ES-I3 (cell line): Measurements from ENCODE around the gene RTN4RL2.
"Not testable (repeated sequence)": the region's sequence is repeated elsewhere in the genome, so short reads cannot be mapped to it uniquely, and the experiment has no call there.

ENCODE experiments used
- H3K36me3 ChIP-seq: 2 replicates; pipeline ENCODE4 v1.6.1; 2013; ENCODE audit warnings: mild to moderate bottlenecking, low read length, control low read depth, moderate library complexity; ENCODE audit not compliant: insufficient read depth
- H3K4me1 ChIP-seq: 2 replicates; pipeline ENCODE4 v1.6.1; 2013; ENCODE audit warnings: mild to moderate bottlenecking, control low read depth, low read length; ENCODE audit not compliant: insufficient read depth
- H3K9ac ChIP-seq: 2 replicates; pipeline ENCODE4 v1.6.1; 2013; ENCODE audit warnings: low read depth, mild to moderate bottlenecking, low read length, moderate library complexity
- H3K9me3 ChIP-seq: 2 replicates; pipeline ENCODE4 v1.6.1; 2013; ENCODE audit warnings: mild to moderate bottlenecking, low read length, moderate library complexity; ENCODE audit not compliant: control insufficient read depth, insufficient read depth

The RTN4RL2 gene

GRCh38 chr11:57444362-57445121 lies 15.8 kb upstream of the RTN4RL2 start:
- Histone ChIP-seq H3K36me3 (no peaks in the 10 kb centered on the region), H3K4me1 (no peaks in the 10 kb centered on the region), H3K9ac (no peak overlapping the region), H3K9me3 (no peaks in the 10 kb centered on the region)

GRCh38 chr11:57445122-57445394 lies 15.3 kb upstream of the RTN4RL2 start:
- H3K9ac ChIP-seq, H3K36me3 ChIP-seq, H3K4me1 ChIP-seq, H3K9me3 ChIP-seq: not testable (repeated sequence)

- Histone ChIP-seq H3K9me3 (no peaks in the 10 kb centered on the region), H3K36me3 (no peaks in the 10 kb centered on the region), H3K9ac (no peak overlapping the region)
These were observed 14.3 kb upstream of the RTN4RL2 start for GRCh38 chr11:57446055-57446454.

GRCh38 chr11:57453543-57454177 lies 6.7 kb upstream of the RTN4RL2 start:
- no peaks in the 10 kb centered on the region for H3K9me3 ChIP-seq
- H3K36me3 ChIP-seq = no peaks in the 10 kb centered on the region
- H3K9ac ChIP-seq = no peak overlapping the region
- peaks cover 5% of the 10 kb centered on the region; the same call in 1 of the 2 replicates for H3K4me1 ChIP-seq

More at GRCh38 chr11:57446055-57446454, 14.3 kb upstream of the RTN4RL2 start:
- H3K4me1 ChIP-seq = no peaks in the 10 kb centered on the region

- Histone ChIP-seq H3K36me3 (no peaks in the 10 kb centered on the region), H3K9ac (peak overlapping the region; percentile 55; the same call in 1 of the 2 replicates), H3K4me1 (peaks cover 5% of the 10 kb centered on the region; the same call in 1 of the 2 replicates), H3K9me3 (no peaks in the 10 kb centered on the region)
These were observed 3.2 kb upstream of the RTN4RL2 start for GRCh38 chr11:57456960-57457642.

- Histone ChIP-seq H3K9me3 (no peaks in the 10 kb centered on the region), H3K4me1 (peaks cover 5% of the 10 kb centered on the region; the same call in 1 of the 2 replicates), H3K9ac (peak overlapping the region; percentile 55), H3K36me3 (no peaks in the 10 kb centered on the region)
These were observed 2.7 kb upstream of the RTN4RL2 start for GRCh38 chr11:57457643-57458023.

GRCh38 chr11:57458060-57458409 lies 2.3 kb upstream of the RTN4RL2 start:
- peaks cover 9% of the 10 kb centered on the region for H3K4me1 ChIP-seq
- H3K36me3 ChIP-seq = no peaks in the 10 kb centered on the region
- no peaks in the 10 kb centered on the region for H3K9me3 ChIP-seq

GRCh38 chr11:57458410-57459163 lies 1.7 kb upstream of the RTN4RL2 start:
- peak overlapping the region; percentile 55 for H3K9ac ChIP-seq
- no peaks in the 10 kb centered on the region for H3K9me3 ChIP-seq
- H3K36me3 ChIP-seq = no peaks in the 10 kb centered on the region
- peaks cover 14% of the 10 kb centered on the region for H3K4me1 ChIP-seq

More at GRCh38 chr11:57458060-57458409, 2.3 kb upstream of the RTN4RL2 start:
- H3K9ac ChIP-seq = peak overlapping the region; percentile 55; the same call in 1 of the 2 replicates

- H3K9me3 ChIP-seq = no peaks in the 10 kb centered on the region
- peak overlapping the region; percentile 55 for H3K9ac ChIP-seq
- peaks cover 22% of the 10 kb centered on the region for H3K4me1 ChIP-seq
- H3K36me3 ChIP-seq = no peaks in the 10 kb centered on the region
These were observed 935 bp upstream of the RTN4RL2 start for GRCh38 chr11:57459164-57460021.

GRCh38 chr11:57460758-57461749 lies 726 bp downstream of the RTN4RL2 start:
- Histone ChIP-seq H3K9me3 (no peaks in the 10 kb centered on the region), H3K4me1 (peaks cover 24% of the 10 kb centered on the region), H3K9ac (peak overlapping the region; percentile 62)

GRCh38 chr11:57461841-57462489 lies 1.6 kb downstream of the RTN4RL2 start:
- Histone ChIP-seq H3K9ac (no peak overlapping the region; the same call in 1 of the 2 replicates), H3K4me1 (peaks cover 24% of the 10 kb centered on the region), H3K36me3 (no peaks in the 10 kb centered on the region), H3K9me3 (no peaks in the 10 kb centered on the region)

More at GRCh38 chr11:57460758-57461749, 726 bp downstream of the RTN4RL2 start:
- no peaks in the 10 kb centered on the region for H3K36me3 ChIP-seq

- H3K9ac ChIP-seq = no peak overlapping the region
- no peaks in the 10 kb centered on the region for H3K9me3 ChIP-seq
- peaks cover 23% of the 10 kb centered on the region for H3K4me1 ChIP-seq
- H3K36me3 ChIP-seq = no peaks in the 10 kb centered on the region
These were observed 2.3 kb downstream of the RTN4RL2 start for GRCh38 chr11:57462597-57462996.
